Endothelial cell of umbilical vein (primary cell): ENCODE data around the gene NKIRAS1. TPM values are rescaled to one million over a fixed set of nuclear protein-coding genes. Genes with fewer than 3 reads are reported as not detected.

Experiments
- BruUV-seq: library from RNA; stranded (reverse); fragments of 400-500 nt; replicated peaks from 2 replicates; lab custom pipeline; 2021; lab: Mats Ljungman, UMichigan
- CTCF ChIA-PET: fragments of 300-600, 350-600 bp; sonication (Branson Sonifier 250); formaldehyde crosslinking; loops from one replicate; lab custom pipeline; 2021; ENCODE audit warnings: antibody characterized with exemption, inconsistent platforms; lab: Charles Lee
- POLR2A ChIA-PET: fragments of 300-600, 350-600 bp; sonication (Branson Sonifier 250); formaldehyde crosslinking; loops from one replicate; lab custom pipeline; 2021; ENCODE audit warnings: antibody characterized with exemption, inconsistent platforms; lab: Charles Lee
- DNase-seq: peaks from one replicate; pipeline ENCODE4 v3.0.0-alpha.2; 2011; ENCODE audit warnings: low read depth, low spot score
- FAIRE-seq: peaks from 2 replicates; lab custom pipeline; 2011; peaks lifted over from hg19 to GRCh38; lab: Jason Lieb, UNC
- H2AFZ ChIP-seq: 2 replicates; pipeline ENCODE4 v1.6.0; 2012; ENCODE audit warnings: low read depth, low read length, control low read depth, inconsistent platforms
- H3K27ac ChIP-seq: 2 replicates; pipeline ENCODE4 v1.5.1; 2011; ENCODE audit warnings: low read depth, mild to moderate bottlenecking, control low read depth, low read length, moderate library complexity; ENCODE audit not compliant: insufficient read depth
- H3K27me3 ChIP-seq, 2 experiments: 2 replicates each; pipeline versions ENCODE4 v1.6.0 to v1.6.1; 2011; ENCODE audit warnings: low read length in 2 of 2, mixed read lengths in 1 of 2; ENCODE audit not compliant: control insufficient read depth in 2 of 2, insufficient read depth in 2 of 2
- H3K36me3 ChIP-seq, 2 experiments: 2 replicates in 1 of 2; 3 replicates in 1 of 2; pipeline ENCODE4 v1.5.1; 2011; ENCODE audit warnings: low read length in 2 of 2, mild to moderate bottlenecking in 1 of 2, moderate library complexity in 1 of 2; ENCODE audit not compliant: control insufficient read depth in 2 of 2, insufficient read depth in 2 of 2; ENCODE audit errors: extremely low read depth in 1 of 2
- H3K4me1 ChIP-seq: 3 replicates; pipeline ENCODE4 v1.5.1; 2011; ENCODE audit warnings: mild to moderate bottlenecking, low read length; ENCODE audit not compliant: control insufficient read depth, insufficient read depth; ENCODE audit errors: extremely low read depth
- H3K4me2 ChIP-seq: 2 replicates; pipeline ENCODE4 v1.6.1; 2011; ENCODE audit warnings: low read length, control low read depth, mixed read lengths; ENCODE audit not compliant: insufficient read depth
- H3K4me3 ChIP-seq, 3 experiments: fragments of 200-600 bp in 1 of 3; sonication (generic), shearing (Covaris generic) in 1 of 3; replicated peaks in 1 of 3; 2 replicates each; pipeline ENCODE4 v1.5.1; 2011 to 2016; ENCODE audit warnings: control low read depth in 3 of 3, low read length in 3 of 3, mild to moderate bottlenecking in 2 of 3, inconsistent platforms in 1 of 3, low read depth in 1 of 3, moderate library complexity in 1 of 3; ENCODE audit not compliant: insufficient read depth in 1 of 3
- H3K79me2 ChIP-seq: 2 replicates; pipeline ENCODE4 v1.6.0; 2012; ENCODE audit warnings: low read length, inconsistent platforms; ENCODE audit not compliant: control insufficient read depth, insufficient read depth
- H3K9ac ChIP-seq: replicated peaks from 2 replicates; pipeline ENCODE3; 2011; ENCODE audit warnings: low read length, control low read depth; ENCODE audit not compliant: insufficient read depth; ENCODE audit errors: extremely low read depth
- H3K9me1 ChIP-seq: replicated peaks from 3 replicates; pipeline ENCODE4 v1.6.0; 2011; ENCODE audit warnings: mild to moderate bottlenecking, low read length; ENCODE audit not compliant: control insufficient read depth, insufficient read depth; ENCODE audit errors: extremely low read depth
- H3K9me3 ChIP-seq: replicated peaks from 2 replicates; pipeline ENCODE4 v1.5.1; 2012; ENCODE audit warnings: low read length, inconsistent platforms; ENCODE audit not compliant: control insufficient read depth, insufficient read depth
- H4K20me1 ChIP-seq: replicated peaks from 2 replicates; pipeline ENCODE3; 2011; ENCODE audit warnings: mild to moderate bottlenecking, low read length; ENCODE audit not compliant: control insufficient read depth, insufficient read depth; ENCODE audit errors: extremely low read depth
- FOS ChIP-seq: IDR thresholded peaks from 2 replicates; pipeline ENCODE4 v1.6.1; 2011; ENCODE audit warnings: mild to moderate bottlenecking, low read length, moderate library complexity, borderline replicate concordance; ENCODE audit not compliant: insufficient read depth
- GATA2 ChIP-seq: IDR thresholded peaks from 2 replicates; pipeline ENCODE4 v1.7.0; 2011; ENCODE audit warnings: low read depth, mild to moderate bottlenecking, moderate library complexity, mixed read lengths, low read length; ENCODE audit not compliant: insufficient read length, insufficient read depth
- JUN ChIP-seq: IDR thresholded peaks from 2 replicates; pipeline ENCODE4 v1.6.1; 2011; ENCODE audit warnings: borderline replicate concordance, low read depth; ENCODE audit not compliant: insufficient read length, insufficient read depth
- POLR2A ChIP-seq: IDR thresholded peaks from 2 replicates; pipeline ENCODE4 v1.6.1; 2012; ENCODE audit warnings: low read depth, mild to moderate bottlenecking, control low read depth, low read length
- POLR2AphosphoS5 ChIP-seq: IDR thresholded peaks from 2 replicates; pipeline ENCODE4 v1.6.1; 2012; ENCODE audit warnings: low read depth, mild to moderate bottlenecking, control low read depth, low read length, moderate library complexity; ENCODE audit not compliant: insufficient read depth
- dilution Hi-C: fragments of 300-500 bp; cut with MboI; formaldehyde crosslinking; loops from one replicate; pipeline ENCODE4 v1.15.0; 2019; ENCODE audit warnings: low sequenced_read_pairs; ENCODE audit not compliant: extremely low pct_ligation_motif_present
- intact Hi-C: fragments of 100-400 bp; cut with micrococcal nuclease; formaldehyde crosslinking; loops from one replicate; pipeline ENCODE4 v1.10.0; 2022
- polyA plus RNA-seq, 4 experiments: library from polyadenylated mRNA; depleted of rRNA in 3 of 4; stranded (reverse) in 3 of 4; unstranded in 1 of 4; fragments of >200 nt; gene quantifications; 2 replicates each; pipeline versions ENCODE4 v1.2.1 to v1.2.3, GENCODE V29; 2011 to 2012; ENCODE audit warnings: missing spikeins in 1 of 4
- total RNA-seq: library from RNA; stranded (reverse); gene quantifications from 2 replicates; pipeline ENCODE4 v1.2.3, GENCODE V29; 2021
- TF ChIP-seq, protein P1 (sequence below), 2 donors: IDR thresholded peaks; 1 replicate in 1 of 2; 2 replicates in 1 of 2; pipeline ENCODE4 v1.5.1; 2011; ENCODE audit warnings: low read length in 2 of 2, mild to moderate bottlenecking in 2 of 2, moderate library complexity in 2 of 2, control low read depth in 1 of 2, inconsistent platforms in 1 of 2, low read depth in 1 of 2; ENCODE audit not compliant: insufficient read depth in 1 of 2; ENCODE audit errors: extremely low read depth in 1 of 2
- TF ChIP-seq, protein P2 (sequence below): IDR thresholded peaks from 2 replicates; pipeline ENCODE4 v1.6.1; 2011; ENCODE audit not compliant: insufficient read depth, insufficient read length

NKIRAS1 gene
- total and polyA plus RNA-seq, 2 donors (not counting 3 experiments of a cell fraction or from before 2014, with no cell fraction given): 2.2 to 2.9 TPM

DNA sequence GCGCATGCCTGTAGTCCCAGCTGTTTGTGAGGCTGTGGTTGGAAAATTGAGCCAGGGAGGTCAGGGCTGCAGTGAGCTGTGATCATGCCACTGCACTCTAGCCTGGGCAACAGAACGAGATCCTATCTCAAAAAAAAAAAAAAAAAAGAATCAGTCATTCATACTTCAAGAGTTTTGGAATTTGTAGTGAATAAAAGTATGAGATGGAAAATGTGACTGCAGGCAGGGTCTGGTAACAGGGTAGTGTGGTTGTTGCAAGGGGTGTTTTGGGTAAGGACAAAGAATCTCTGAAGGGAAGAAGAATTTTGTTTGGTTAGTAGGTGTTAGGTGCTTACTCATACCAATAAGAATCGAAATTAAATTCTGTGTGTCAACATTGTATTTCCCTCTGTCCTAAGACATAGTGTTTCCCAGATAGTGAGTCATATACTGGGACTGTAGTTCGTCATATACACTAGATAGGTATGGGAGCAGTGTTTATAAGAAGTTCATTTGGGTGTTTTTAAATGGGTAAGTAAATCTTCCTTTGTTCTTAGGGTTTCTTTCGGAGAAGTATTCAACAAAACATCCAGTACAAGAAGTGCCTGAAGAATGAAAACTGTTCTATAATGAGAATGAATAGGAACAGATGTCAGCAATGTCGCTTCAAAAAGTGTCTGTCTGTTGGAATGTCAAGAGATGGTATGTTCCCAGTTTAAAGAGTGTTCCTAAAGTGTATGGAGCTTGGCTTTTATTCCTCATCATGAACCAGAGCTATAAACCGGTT is 42.5 kb upstream of the NKIRAS1 start:
- BruUV-seq: no TSS peak
- H3K4me1 ChIP-seq: peaks cover 21% of the 10 kb centered on the region
- POLR2A ChIA-PET: interaction anchor here (0.6 to 1.1 kb wide), 3 partner anchors 12 to 259 kb away, joined by 3 to 5 read pairs (median 4); partner anchors contain the start of genes NKIRAS1 and RPL15
- no peak overlapping the region for H3K4me3 ChIP-seq
- no peaks in the 10 kb centered on the region for H3K79me2 ChIP-seq
- H3K27ac ChIP-seq: peak overlapping the region; percentile 81
- H2AFZ ChIP-seq: peak overlapping the region; percentile 2
- H3K9ac ChIP-seq: peak overlapping the region; percentile 46
- H3K27me3 ChIP-seq: no peaks in the 10 kb centered on the region
- peak; percentile 53 for FAIRE-seq
- no peaks in the 10 kb centered on the region for H3K9me1 ChIP-seq
- peaks cover 2 to 3% of the 10 kb centered on the region in 2 experiments for H3K36me3 ChIP-seq
- dilution Hi-C loops: no loop called here
- peak; percentile 87 for DNase-seq
- no peaks in the 10 kb centered on the region for H3K9me3 ChIP-seq
- CTCF ChIA-PET: no interaction called here
- peak; percentile 32 for TF ChIP-seq GATA2
- peak; percentile 80 for TF ChIP-seq JUN
- TF ChIP-seq FOS: peak; percentile 90
- TF ChIP-seq POLR2AphosphoS5: peak; percentile 37
- TF ChIP-seq, protein P1, sequence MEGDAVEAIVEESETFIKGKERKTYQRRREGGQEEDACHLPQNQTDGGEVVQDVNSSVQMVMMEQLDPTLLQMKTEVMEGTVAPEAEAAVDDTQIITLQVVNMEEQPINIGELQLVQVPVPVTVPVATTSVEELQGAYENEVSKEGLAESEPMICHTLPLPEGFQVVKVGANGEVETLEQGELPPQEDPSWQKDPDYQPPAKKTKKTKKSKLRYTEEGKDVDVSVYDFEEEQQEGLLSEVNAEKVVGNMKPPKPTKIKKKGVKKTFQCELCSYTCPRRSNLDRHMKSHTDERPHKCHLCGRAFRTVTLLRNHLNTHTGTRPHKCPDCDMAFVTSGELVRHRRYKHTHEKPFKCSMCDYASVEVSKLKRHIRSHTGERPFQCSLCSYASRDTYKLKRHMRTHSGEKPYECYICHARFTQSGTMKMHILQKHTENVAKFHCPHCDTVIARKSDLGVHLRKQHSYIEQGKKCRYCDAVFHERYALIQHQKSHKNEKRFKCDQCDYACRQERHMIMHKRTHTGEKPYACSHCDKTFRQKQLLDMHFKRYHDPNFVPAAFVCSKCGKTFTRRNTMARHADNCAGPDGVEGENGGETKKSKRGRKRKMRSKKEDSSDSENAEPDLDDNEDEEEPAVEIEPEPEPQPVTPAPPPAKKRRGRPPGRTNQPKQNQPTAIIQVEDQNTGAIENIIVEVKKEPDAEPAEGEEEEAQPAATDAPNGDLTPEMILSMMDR (IDR thresholded peaks at IDR 0.05; ENCODE audit: extremely low read depth in 1 of 2, insufficient read depth in 1 of 2, low read depth in 1 of 2, low read length in 2 of 2): no peak
- TF ChIP-seq, protein P2, sequence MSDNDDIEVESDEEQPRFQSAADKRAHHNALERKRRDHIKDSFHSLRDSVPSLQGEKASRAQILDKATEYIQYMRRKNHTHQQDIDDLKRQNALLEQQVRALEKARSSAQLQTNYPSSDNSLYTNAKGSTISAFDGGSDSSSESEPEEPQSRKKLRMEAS: no peak
- TF ChIP-seq POLR2A: no peak
- H3K4me2 ChIP-seq: peak overlapping the region; percentile 74
- intact Hi-C loops: loop anchor here (1.0 kb wide), 1 partner anchor 12 kb away; no protein-coding TSS in a partner anchor
- H4K20me1 ChIP-seq: no peaks in the 10 kb centered on the region
